ENCODE data around the gene DGKB.

GRCh38 chr7:14380881-14381280, 521.7 kb downstream of the DGKB start:
- TF ChIP-seq POLR2A (IDR thresholded peaks at IDR 0.05), result no peak
- no peak for TF ChIP-seq CTCF (IDR thresholded peaks at IDR 0.05)
- TF ChIP-seq EP300 (IDR thresholded peaks at IDR 0.05), result no peak
